ENCODE measurements around the gene DUSP6. TPM values are rescaled to one million over a fixed set of nuclear protein-coding genes. Genes with fewer than 3 reads are reported as not detected.

The DUSP6 gene
- total and polyA plus RNA-seq, 9 of the 15 experiments (the other 6 are each of a cell fraction or from before 2014, with no cell fraction given): 0.04 to 0.60 (median 0.08) TPM; not detected in 2

- TF ChIP-seq ZBTB40 (IDR thresholded peaks at IDR 0.05) (peak; percentile 57), ZBTB40 (CRISPR knock-in tag; IDR thresholded peaks at IDR 0.05) (no peak), RFX1 (IDR thresholded peaks at IDR 0.05) (peak; percentile 26; the same call in 1 of the 2 replicates), NFIX (CRISPR knock-in tag; IDR thresholded peaks at IDR 0.05; ENCODE audit: low read depth) (0 out of 2 replicates have a peak, but pooled peaks have one; percentile 34), DMBX1 (CRISPR knock-in tag; IDR thresholded peaks at IDR 0.05; ENCODE audit: borderline replicate concordance) (peak; percentile 32; the same call in 1 of the 2 replicates), RNF2 (IDR thresholded peaks at IDR 0.05) (peak; percentile 68; the same call in 1 of the 2 replicates), ETV6 (IDR thresholded peaks at IDR 0.05; ENCODE audit: borderline replicate concordance in 1 of 2, low read depth in 2 of 2, low read length in 1 of 2) (peak; percentile 80 to 97), ETV6 (CRISPR knock-in tag; IDR thresholded peaks at IDR 0.05; ENCODE audit: borderline replicate concordance) (no peak), BHLHE40 (IDR thresholded peaks at IDR 0.05; ENCODE audit: low read length) (0 out of 2 replicates have a peak, but pooled peaks have one; percentile 11), CREB1 (IDR thresholded peaks at IDR 0.05) (no peak), CREB1 (CRISPR knock-in tag; IDR thresholded peaks at IDR 0.05) (peak; percentile 21; the same call in 1 of the 2 replicates), DPF2 (IDR thresholded peaks at IDR 0.05) (peak; percentile 38; the same call in 1 of the 2 replicates), MEF2D (tag; conservative IDR thresholded peaks at IDR 0.05; ENCODE audit: low read depth) (peak; percentile 26; the same call in 1 of the 2 replicates), SIN3A (IDR thresholded peaks at IDR 0.05; ENCODE audit: borderline replicate concordance in 2 of 2, control insufficient read depth in 1 of 2, low read depth in 2 of 2, low read length in 2 of 2) (no peak), PBX2 (CRISPR knock-in tag; IDR thresholded peaks at IDR 0.05; ENCODE audit: low read depth) (no peak), PBX2 (tag; conservative IDR thresholded peaks at IDR 0.05; ENCODE audit: low read depth) (peak; percentile 91)
Measured at GRCh38 chr12:89345830-89346740, 6.2 kb downstream of the DUSP6 start (continued).

Measured in K562 (cell line).